Lower leg skin (tissue), 4 donors: ENCODE data around the gene EMD. TPM values are rescaled to one million over a fixed set of nuclear protein-coding genes. Genes with fewer than 3 reads are reported as not detected.
A peak's percentile ranks its signal among the peaks of the same experiment; 100 is the strongest.

ENCODE experiments used
- DNase-seq, 2 donors: peaks; one replicate each; pipeline ENCODE4 v3.0.0-alpha.2; 2019; ENCODE audit warnings: low spot score in 2 of 2
- H3K4me3 ChIP-seq: fragments of 200-600 bp; sonication (generic); 2 replicates; pipeline ENCODE4 v1.5.1; 2017; ENCODE audit warnings: mild to moderate bottlenecking, low read depth; ENCODE audit not compliant: poor library complexity, severe bottlenecking
- POLR2A ChIP-seq, 2 donors: fragments of 450-650 bp; IDR thresholded peaks; one replicate each; pipeline ENCODE4 v1.6.1; 2016 to 2017; ENCODE audit warnings: antibody characterized with exemption in 2 of 2, mild to moderate bottlenecking in 1 of 2, moderate library complexity in 1 of 2
- WGBS, 2 donors: methylation state at CpG; one replicate each; pipeline ENCODE4 v1.1.5; 2018; 5-methylcytosine and 5-hydroxymethylcytosine counted together
- intact Hi-C: fragments of 100-400 bp; cut with DNase I; formaldehyde crosslinking; loops from one replicate; pipeline ENCODE4 v1.15.0; 2023; ENCODE audit warnings: low total_unique reads
- total RNA-seq, 4 donors: library from RNA; depleted of rRNA; stranded (reverse); fragments of >200 nt; gene quantifications; one replicate each; pipeline ENCODE4 v1.1.0, GENCODE V29; 2016
- TF ChIP-seq, protein P1 (sequence below), 3 donors: fragments of 450-650 bp; IDR thresholded peaks; one replicate each; pipeline ENCODE4 v1.5.1; 2016; ENCODE audit warnings: antibody characterized with exemption in 3 of 3, mild to moderate bottlenecking in 3 of 3, moderate library complexity in 2 of 3

The EMD gene
- total RNA-seq, 4 donors from 2014 or later: 43.4 to 67.0 (median 52.1) TPM

DNA sequence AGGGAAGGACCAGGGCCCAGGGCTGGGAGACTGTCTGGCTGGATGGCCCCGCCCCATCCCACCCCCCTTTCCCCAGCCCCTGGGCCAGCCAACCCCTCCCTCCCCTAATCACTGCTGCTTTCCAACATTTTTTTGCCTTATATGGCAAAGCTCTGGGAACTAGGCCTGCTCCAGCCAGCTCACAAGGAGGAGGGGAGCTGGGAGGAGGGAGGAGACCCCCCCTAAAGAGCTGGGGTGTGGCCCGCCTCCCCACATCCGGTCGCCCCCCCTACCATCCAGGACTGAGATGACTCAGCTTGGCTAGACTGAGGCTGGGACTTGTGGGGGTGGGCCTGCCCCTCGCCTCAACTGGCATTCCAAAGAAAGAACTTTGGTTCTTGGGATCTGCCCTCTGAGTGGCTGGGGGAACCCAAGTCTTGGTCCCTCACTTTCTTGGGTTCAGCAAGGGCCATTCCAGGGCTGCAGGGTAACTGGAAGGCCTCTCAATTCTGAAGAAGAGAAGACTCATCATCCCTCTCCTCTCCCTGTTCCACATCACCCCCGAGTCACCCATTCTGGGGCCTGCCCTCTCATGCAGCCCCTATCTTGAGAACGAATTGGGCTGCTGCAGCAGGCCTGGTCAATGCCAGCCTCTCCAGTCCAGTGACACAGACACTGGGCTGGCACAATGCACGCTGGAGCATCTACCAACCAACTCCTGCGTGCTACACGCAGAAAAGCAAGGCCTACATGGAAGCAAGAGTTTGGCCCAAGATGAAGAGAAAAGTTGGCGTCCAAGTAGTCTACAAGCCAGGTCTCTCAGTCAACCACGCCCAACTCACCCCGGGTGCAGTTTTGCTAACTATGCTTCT, 9.4 kb upstream of the EMD start:
- 0 to 35% methylated on average over 9 to 13 of the region's 13 CpGs for WGBS, 2 donors
- intact Hi-C loops: no loop called here
- peak; percentile 69 to 95 for DNase-seq

DNA sequence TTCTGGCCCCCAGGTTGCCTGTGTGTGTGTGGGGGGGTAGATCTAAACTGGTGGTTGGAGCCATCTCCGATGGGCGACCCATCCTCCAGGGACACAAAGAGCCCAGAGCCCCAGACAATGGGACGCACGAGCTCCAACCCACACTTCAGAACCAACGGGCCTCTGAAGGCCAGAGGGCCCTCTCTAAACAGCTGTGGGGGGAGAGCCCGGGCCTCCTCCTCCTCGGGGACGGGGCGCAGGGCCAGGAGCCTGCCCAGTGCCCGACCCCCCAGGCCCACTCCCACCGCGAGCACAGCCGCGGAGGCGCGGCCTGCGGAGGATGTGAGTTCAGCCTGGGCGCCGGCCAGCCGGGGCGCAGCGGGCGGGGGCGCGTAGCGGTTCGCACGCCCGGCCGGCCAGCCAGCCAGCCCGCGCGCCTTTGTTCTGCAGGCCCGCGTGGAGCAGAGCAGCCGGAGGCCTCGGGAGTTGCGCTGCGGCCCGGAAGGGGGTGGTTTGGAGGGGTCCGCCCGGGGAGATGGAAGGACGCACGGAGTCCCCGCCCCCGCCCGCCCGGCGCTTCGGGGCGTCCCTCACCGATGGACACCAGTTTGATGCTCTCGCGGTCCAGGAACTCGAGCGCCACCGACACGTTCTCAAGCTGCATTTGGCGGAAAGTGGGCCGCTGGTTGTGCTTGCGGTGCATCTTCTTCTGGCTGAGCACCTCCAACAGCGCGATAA, 8.6 kb upstream of the EMD start:
- 14 to 69% methylated on average over 2 to 42 of the region's 63 CpGs for WGBS, 2 donors

More for the DNA sequence above, 9.4 kb upstream of the EMD start:
- H3K4me3 ChIP-seq: peak overlapping the region; percentile 52
- TF ChIP-seq, protein P1, sequence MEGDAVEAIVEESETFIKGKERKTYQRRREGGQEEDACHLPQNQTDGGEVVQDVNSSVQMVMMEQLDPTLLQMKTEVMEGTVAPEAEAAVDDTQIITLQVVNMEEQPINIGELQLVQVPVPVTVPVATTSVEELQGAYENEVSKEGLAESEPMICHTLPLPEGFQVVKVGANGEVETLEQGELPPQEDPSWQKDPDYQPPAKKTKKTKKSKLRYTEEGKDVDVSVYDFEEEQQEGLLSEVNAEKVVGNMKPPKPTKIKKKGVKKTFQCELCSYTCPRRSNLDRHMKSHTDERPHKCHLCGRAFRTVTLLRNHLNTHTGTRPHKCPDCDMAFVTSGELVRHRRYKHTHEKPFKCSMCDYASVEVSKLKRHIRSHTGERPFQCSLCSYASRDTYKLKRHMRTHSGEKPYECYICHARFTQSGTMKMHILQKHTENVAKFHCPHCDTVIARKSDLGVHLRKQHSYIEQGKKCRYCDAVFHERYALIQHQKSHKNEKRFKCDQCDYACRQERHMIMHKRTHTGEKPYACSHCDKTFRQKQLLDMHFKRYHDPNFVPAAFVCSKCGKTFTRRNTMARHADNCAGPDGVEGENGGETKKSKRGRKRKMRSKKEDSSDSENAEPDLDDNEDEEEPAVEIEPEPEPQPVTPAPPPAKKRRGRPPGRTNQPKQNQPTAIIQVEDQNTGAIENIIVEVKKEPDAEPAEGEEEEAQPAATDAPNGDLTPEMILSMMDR (IDR thresholded peaks at IDR 0.05): no peak
- TF ChIP-seq POLR2A (IDR thresholded peaks at IDR 0.05): no peak

DNA sequence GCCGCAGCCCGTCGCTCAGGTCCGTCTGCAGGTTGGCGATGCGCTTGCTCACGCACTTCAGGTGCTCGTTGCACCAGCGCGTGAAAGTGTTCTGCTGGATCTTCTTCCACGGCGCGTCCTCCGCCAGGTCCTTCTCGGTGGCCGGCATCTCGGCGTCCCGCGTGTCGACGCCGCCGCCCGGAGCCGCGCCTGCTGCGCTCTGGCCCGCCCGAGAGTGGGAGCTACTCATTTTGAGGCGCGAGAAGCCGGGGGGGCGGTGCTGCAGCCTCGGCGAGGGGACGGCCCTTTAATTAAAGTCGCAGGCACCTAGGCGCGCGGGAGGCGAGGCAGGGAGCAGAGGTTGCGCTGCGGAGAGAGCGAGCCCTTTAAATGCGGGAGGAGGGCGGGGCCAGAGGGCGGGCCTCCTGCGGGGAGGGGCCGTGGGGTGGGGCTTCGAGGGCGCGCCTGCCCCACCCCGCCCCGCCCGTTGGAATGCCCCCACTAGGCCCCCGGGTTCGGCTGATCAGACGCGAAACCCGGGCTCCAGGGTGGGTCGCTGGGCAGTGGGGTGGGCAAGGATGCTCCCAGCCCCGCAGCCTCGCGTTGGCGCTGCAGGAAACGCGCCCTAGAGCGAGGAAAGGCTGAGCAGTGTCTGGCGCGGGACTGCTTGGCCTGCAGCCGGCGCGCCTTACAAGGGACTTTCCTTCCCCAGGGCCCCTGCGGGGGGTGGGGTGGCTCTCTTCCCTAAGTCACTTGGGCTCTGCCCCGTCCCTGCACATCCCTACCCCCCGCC, 7.9 kb upstream of the EMD start:
- TF ChIP-seq, protein P1 (IDR thresholded peaks at IDR 0.05): no peak
- peak in 1 of 2 donors; percentile 83 for TF ChIP-seq POLR2A (IDR thresholded peaks at IDR 0.05)
- peak; percentile 94 to 98 for DNase-seq
- 0 to 40% methylated on average over 1 to 59 of the region's 77 CpGs for WGBS, 2 donors
- intact Hi-C loops: no loop called here
- peak overlapping the region; percentile 52 for H3K4me3 ChIP-seq

More for the DNA sequence above, 8.6 kb upstream of the EMD start:
- no peak for DNase-seq
- intact Hi-C loops: no loop called here
- peak overlapping the region; percentile 52 for H3K4me3 ChIP-seq
- no peak for TF ChIP-seq POLR2A (IDR thresholded peaks at IDR 0.05)
- TF ChIP-seq, protein P1 (IDR thresholded peaks at IDR 0.05): no peak

DNA sequence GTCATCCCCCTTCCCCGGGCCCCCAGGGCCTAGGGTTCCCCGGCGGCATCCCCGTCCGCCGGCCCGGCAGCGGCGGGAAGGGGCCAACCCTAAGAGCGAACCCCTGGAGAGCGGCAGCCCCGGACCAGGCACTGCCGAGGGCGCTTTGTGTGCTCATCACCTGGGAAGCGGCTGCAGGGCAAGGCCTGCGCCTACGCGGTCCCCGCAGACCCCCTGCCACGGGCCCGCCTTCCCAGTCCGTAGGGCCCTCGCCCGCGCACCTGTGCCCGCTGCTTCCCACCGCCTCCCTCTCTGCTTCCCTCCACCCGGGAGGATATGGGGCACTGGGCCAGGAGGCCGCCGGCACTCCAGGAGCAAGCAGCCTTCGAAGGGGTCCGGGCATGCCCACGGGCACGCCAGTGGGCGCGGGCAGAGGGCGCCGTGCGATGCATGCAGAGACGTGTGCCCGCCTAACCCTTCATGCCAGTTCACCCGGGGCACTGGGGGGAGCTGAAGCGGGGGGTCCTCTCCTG, 7.2 kb upstream of the EMD start:
- no peak for TF ChIP-seq POLR2A (IDR thresholded peaks at IDR 0.05)
- TF ChIP-seq, protein P1 (IDR thresholded peaks at IDR 0.05): no peak
- intact Hi-C loops: no loop called here
- H3K4me3 ChIP-seq: peak overlapping the region; percentile 17
- DNase-seq: no peak
- WGBS, 2 donors: 0 to 45% methylated on average over 11 to 41 of the region's 43 CpGs

DNA sequence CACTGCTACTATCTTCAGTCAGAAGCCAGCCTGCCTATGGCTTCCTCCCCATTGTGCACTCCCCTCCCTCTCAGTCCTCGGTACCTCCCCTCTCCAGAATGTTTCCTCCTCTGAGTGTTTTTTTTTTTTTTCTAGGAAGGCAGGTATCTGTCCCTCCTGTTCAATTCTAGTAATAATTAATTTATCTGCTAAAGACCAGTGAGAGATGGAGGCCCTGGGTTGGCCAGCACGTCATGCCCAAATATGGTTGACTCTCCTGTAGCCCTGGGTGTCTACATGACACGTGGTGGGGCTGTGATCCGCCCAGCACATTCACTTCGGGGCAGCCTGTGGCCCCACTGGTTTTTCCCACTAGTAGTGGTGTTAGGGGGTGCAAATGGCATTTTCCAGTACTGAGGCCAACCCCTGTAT, 6.5 kb upstream of the EMD start:
- intact Hi-C loops: no loop called here
- DNase-seq: no peak
- 3 to 32% methylated on average over 5 of the region's 5 CpGs for WGBS, 2 donors
- H3K4me3 ChIP-seq: no peak overlapping the region
- no peak for TF ChIP-seq POLR2A (IDR thresholded peaks at IDR 0.05)
- TF ChIP-seq, protein P1 (IDR thresholded peaks at IDR 0.05): no peak
